Measurements from ENCODE around the gene KCNA2. TPM values are rescaled to one million over a fixed set of nuclear protein-coding genes. Genes with fewer than 3 reads are reported as not detected.

KCNA2 gene
- total RNA-seq, 1 donor from 2014 or later: 0.64 TPM

DNA sequence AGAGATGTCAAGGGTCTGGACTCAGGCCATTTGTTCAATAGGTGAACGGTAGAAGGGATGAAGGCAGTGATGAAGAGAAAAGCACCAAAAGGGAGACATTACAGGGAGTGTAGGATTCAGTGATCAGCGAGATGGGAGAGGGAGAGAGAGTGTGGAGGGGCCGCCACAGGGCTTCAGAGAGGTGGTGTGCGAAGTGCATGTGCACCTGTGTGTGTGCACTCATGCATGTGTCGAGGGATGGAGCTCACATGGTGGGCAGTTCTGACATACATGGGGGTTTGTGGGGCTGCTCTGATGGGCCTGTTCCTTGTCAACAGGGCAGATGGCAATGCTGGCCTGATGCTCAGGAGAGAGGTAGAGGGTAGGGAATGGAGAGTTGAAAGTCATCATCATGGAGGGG, 11.4 kb upstream of the KCNA2 start:
- no peak for DNase-seq
- intact Hi-C loops (cut with DNase I): no loop called here

DNA sequence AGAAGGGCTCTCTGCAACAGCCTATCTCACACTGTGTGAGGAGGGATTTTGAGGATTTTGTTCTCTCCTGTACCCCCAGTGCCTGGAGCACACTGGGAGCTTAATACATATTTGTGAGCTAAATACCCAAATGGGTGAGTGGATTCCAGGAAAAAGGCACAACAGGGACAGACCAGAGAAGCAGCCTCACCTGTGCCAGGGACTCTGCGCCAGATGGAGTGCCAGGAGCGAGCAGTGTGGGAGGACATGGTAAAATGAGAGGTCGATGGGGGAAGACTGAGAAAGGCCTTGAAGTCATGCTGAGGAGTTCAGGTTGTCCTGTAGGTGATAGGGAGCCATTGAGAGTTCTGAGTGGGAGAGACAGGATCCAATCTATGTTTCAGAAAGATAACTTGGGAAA, 11.0 kb upstream of the KCNA2 start:
- intact Hi-C loops (cut with DNase I): no loop called here
- TF ChIP-seq, protein P1, sequence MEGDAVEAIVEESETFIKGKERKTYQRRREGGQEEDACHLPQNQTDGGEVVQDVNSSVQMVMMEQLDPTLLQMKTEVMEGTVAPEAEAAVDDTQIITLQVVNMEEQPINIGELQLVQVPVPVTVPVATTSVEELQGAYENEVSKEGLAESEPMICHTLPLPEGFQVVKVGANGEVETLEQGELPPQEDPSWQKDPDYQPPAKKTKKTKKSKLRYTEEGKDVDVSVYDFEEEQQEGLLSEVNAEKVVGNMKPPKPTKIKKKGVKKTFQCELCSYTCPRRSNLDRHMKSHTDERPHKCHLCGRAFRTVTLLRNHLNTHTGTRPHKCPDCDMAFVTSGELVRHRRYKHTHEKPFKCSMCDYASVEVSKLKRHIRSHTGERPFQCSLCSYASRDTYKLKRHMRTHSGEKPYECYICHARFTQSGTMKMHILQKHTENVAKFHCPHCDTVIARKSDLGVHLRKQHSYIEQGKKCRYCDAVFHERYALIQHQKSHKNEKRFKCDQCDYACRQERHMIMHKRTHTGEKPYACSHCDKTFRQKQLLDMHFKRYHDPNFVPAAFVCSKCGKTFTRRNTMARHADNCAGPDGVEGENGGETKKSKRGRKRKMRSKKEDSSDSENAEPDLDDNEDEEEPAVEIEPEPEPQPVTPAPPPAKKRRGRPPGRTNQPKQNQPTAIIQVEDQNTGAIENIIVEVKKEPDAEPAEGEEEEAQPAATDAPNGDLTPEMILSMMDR (IDR thresholded peaks at IDR 0.05): no peak
- no peak overlapping the region for H3K27ac ChIP-seq
- no peak for DNase-seq
- no peak for ATAC-seq
- H3K4me1 ChIP-seq: peaks cover 11% of the 10 kb centered on the region
- no peaks in the 10 kb centered on the region for H3K36me3 ChIP-seq
- no peak overlapping the region for H3K4me3 ChIP-seq
- H3K27me3 ChIP-seq: peaks cover 8% of the 10 kb centered on the region
- no peaks in the 10 kb centered on the region for H3K9me3 ChIP-seq

More for the DNA sequence above, 11.4 kb upstream of the KCNA2 start:
- TF ChIP-seq, protein P1 (IDR thresholded peaks at IDR 0.05): no peak
- no peak for ATAC-seq
- H3K27me3 ChIP-seq: peaks cover 8% of the 10 kb centered on the region
- peaks cover 11% of the 10 kb centered on the region for H3K4me1 ChIP-seq
- H3K36me3 ChIP-seq: no peaks in the 10 kb centered on the region
- no peaks in the 10 kb centered on the region for H3K9me3 ChIP-seq
- H3K4me3 ChIP-seq: no peak overlapping the region
- no peak overlapping the region for H3K27ac ChIP-seq

DNA sequence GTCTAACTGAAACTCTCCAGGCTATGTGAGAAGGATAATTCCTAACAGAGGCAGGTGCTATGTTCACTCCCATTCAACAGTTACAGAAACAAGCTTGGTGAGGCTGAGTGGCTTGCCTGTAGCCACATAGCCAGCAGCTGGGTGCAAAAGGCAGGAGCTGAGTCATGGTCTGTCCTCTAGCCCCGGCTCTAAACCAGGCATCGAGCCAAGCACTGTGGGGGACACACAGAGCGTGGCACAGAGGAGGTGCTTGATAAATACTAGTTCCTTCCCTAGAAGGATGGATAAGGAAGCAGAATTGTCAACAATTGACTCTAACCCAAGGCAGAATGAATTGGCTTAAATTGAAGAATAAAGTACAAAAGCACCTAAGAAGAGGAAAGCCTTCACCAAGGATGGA, 10.4 kb upstream of the KCNA2 start:
- ATAC-seq: no peak
- Histone ChIP-seq H3K27me3 (peaks cover 12% of the 10 kb centered on the region), H3K27ac (no peak overlapping the region), H3K4me1 (peaks cover 11% of the 10 kb centered on the region), H3K4me3 (no peak overlapping the region), H3K36me3 (no peaks in the 10 kb centered on the region), H3K9me3 (no peaks in the 10 kb centered on the region)
- TF ChIP-seq, protein P1 (IDR thresholded peaks at IDR 0.05): no peak
- intact Hi-C loops (cut with DNase I): no loop called here
- no peak for DNase-seq

DNA sequence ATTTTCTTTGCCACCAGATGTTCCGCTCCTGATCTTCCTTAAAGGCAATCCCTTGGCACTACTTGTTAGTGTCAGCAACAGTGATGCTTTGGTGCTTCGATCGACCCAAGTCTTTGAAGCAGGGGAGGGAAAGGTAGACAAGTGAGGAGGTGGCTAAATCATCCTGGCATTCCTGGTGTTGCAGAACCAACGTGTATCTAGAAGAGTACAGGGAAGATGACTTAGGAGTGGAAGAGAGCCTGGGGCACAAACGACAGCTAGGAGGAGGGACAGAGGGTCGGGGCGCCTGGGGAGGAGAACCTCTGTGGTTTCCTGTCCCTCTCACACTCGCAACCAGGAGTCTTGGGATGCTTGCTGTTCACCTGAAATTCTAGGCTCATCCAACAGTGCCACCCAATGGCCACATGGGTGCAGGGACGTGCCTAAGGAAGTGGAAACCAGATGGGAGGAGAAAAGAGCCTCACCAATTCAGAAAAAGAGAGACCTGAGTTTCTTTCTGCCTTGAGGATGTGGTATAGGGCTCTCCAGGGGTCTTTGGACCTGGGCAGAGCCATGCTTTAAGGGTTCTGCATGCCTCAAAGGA, 9.5 kb upstream of the KCNA2 start:
- peak; percentile 71 for DNase-seq
- ATAC-seq: peak; percentile 56
- Histone ChIP-seq H3K9me3 (no peaks in the 10 kb centered on the region), H3K27ac (no peak overlapping the region), H3K4me1 (peaks cover 11% of the 10 kb centered on the region), H3K4me3 (no peak overlapping the region), H3K27me3 (peaks cover 12% of the 10 kb centered on the region), H3K36me3 (no peaks in the 10 kb centered on the region)
- intact Hi-C loops (cut with DNase I): no loop called here
- TF ChIP-seq, protein P1 (IDR thresholded peaks at IDR 0.05): peak; percentile 71

DNA sequence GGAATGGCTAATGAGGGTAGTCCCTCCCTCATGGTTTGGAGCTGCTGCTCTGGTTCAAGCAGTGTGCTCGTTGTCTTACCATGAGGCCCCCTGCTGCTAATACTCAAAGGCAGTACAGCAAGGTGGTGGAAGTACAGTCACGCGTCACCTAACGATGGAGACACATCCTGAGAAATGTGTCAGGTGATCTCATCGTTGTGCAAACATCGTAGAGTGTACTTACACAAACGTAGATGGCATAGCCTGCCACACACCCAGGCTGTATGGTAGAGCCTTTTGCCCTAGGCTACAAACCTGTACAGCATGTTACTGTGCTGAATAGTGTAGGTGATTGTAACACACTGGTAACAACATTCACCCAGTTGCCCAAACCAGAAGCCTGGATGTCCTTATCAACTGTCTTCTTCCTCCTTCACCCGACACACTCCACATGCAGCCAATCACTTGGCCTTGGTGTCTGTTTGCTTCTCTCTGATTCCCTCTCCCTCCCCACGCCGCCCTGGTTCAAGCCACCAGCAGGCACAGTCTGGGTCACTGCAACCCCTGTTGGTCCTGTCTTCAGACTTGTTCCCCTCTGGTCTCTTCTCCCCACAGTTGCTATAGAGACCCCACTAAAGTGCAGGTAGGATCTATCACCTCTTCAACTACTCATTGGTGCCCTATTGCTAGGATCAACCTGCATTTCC, 6.0 kb upstream of the KCNA2 start:
- TF ChIP-seq, protein P1 (IDR thresholded peaks at IDR 0.05): no peak
- peaks cover 2% of the 10 kb centered on the region for H3K4me1 ChIP-seq
- ATAC-seq: peak; percentile 5
- no peaks in the 10 kb centered on the region for H3K36me3 ChIP-seq
- peaks cover 27% of the 10 kb centered on the region for H3K27me3 ChIP-seq
- intact Hi-C loops (cut with DNase I): no loop called here
- no peak for DNase-seq
- H3K4me3 ChIP-seq: no peak overlapping the region
- H3K27ac ChIP-seq: no peak overlapping the region
- H3K9me3 ChIP-seq: no peaks in the 10 kb centered on the region
